GM06990 (cell line): ENCODE measurements around the gene POU3F1.

Experiments
- DNase-seq: peaks from one replicate; pipeline ENCODE4 v3.0.0-alpha.2; 2011; ENCODE audit not compliant: insufficient read length; ENCODE audit errors: extremely low read depth
- H3K27me3 ChIP-seq: replicated peaks from 2 replicates; pipeline ENCODE4 v1.6.0; 2011; ENCODE audit warnings: low read length; ENCODE audit not compliant: control insufficient read depth, insufficient read depth
- H3K36me3 ChIP-seq: 2 replicates; pipeline ENCODE4 v1.5.1; 2011; ENCODE audit warnings: low read length; ENCODE audit not compliant: control insufficient read depth, insufficient read depth
- H3K4me3 ChIP-seq: replicated peaks from 2 replicates; pipeline ENCODE4 v1.5.1; 2011; ENCODE audit warnings: low read depth, mild to moderate bottlenecking, control low read depth, low read length
- CTCF ChIP-seq: IDR thresholded peaks from 2 replicates; pipeline ENCODE4 v1.5.1; 2011; ENCODE audit warnings: low read length, control low read depth, mild to moderate bottlenecking, inconsistent platforms; ENCODE audit not compliant: insufficient read depth, poor library complexity, severe bottlenecking

Gene POU3F1

GRCh38 chr1:38000529-38001455, 45.8 kb downstream of the POU3F1 start:
- no peak overlapping the region for H3K4me3 ChIP-seq
- DNase-seq, result no peak

GRCh38 chr1:38000233-38000528, 46.4 kb downstream of the POU3F1 start:
- H3K36me3 ChIP-seq, result peaks cover 15% of the 10 kb centered on the region
- no peak for TF ChIP-seq CTCF
- no peaks in the 10 kb centered on the region for H3K27me3 ChIP-seq
- no peak overlapping the region for H3K4me3 ChIP-seq
- no peak for DNase-seq

More at GRCh38 chr1:38000529-38001455, 45.8 kb downstream of the POU3F1 start:
- Histone ChIP-seq H3K36me3 (peaks cover 15% of the 10 kb centered on the region), H3K27me3 (no peaks in the 10 kb centered on the region)
- TF ChIP-seq CTCF, result no peak

GRCh38 chr1:37999430-38000232, 47.0 kb downstream of the POU3F1 start:
- DNase-seq, result no peak
- Histone ChIP-seq H3K36me3 (peaks cover 17% of the 10 kb centered on the region), H3K27me3 (no peaks in the 10 kb centered on the region), H3K4me3 (no peak overlapping the region)
- no peak for TF ChIP-seq CTCF

GRCh38 chr1:37998913-37999429, 47.6 kb downstream of the POU3F1 start:
- H3K27me3 ChIP-seq, result no peaks in the 10 kb centered on the region
- TF ChIP-seq CTCF, result no peak
- H3K4me3 ChIP-seq, result no peak overlapping the region
- H3K36me3 ChIP-seq, result peaks cover 17% of the 10 kb centered on the region
- no peak for DNase-seq

GRCh38 chr1:37998089-37998808, 48.3 kb downstream of the POU3F1 start:
- no peak for TF ChIP-seq CTCF
- Histone ChIP-seq H3K27me3 (no peaks in the 10 kb centered on the region), H3K36me3 (peaks cover 17% of the 10 kb centered on the region), H3K4me3 (no peak overlapping the region)
- no peak for DNase-seq
